T-helper 22 cell (primary cell): Measurements from ENCODE around the gene TUBB4A.
A peak's percentile ranks its signal among the peaks of the same experiment; 100 is the strongest.
"Not testable (repeated sequence)": the region's sequence is repeated elsewhere in the genome, so short reads cannot be mapped to it uniquely, and the experiment has no call there.

Source experiments
- DNase-seq: peaks from one replicate; pipeline ENCODE4 v3.0.0-alpha.2; 2020; ENCODE audit warnings: low read depth

The TUBB4A gene

DNA sequence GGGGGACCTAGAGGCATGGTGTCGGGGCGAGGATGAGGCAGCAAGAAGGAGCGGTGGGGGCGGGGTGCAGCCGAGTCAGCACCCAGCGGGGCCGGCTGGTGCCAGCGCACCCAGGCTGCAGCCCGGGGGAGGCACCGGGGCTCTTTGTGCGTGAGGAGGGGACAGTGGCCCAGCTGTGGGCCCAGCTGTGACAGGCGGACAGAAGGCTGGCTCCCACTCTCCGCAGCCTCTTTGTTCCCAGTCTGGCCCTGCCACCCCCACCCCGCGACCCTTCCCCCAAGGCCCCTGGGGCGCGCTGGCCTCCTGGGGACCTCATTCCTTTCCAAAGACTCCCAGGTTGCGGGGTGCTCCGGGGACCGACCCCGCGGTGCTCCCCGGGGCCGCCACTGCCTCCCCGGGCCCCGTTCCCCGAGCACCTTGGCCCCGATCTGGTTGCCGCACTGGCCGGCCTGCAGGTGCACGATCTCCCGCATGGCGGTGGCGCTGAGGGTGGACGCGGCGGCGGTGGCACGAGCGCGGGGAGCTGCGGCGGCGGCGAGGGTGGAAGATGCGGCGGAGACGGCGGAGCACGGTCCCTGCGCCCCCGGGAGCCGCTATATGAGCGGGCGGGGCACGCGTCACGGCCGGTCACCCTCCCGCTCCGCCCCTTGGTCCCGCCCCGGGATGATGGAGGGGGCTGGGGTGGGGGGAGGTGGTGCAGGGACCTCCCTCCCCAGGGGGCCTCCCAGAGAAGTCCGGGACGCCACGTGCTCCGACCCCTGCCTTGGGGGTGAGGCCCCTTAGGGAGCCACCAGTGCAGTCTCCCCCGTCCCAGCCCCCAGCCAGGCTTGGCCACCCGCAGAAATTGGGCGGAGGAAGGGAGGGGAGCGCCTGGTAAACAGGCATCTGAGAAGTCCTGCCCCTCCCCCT is at the start of gene TUBB4A:
Gene TUBB4A, minus strand, starts transcription at position 570 of the 909 bp plus-strand sequence. Its CDS starts 97 bp downstream, at position 473.
- DNase-seq, result no peak

DNA sequence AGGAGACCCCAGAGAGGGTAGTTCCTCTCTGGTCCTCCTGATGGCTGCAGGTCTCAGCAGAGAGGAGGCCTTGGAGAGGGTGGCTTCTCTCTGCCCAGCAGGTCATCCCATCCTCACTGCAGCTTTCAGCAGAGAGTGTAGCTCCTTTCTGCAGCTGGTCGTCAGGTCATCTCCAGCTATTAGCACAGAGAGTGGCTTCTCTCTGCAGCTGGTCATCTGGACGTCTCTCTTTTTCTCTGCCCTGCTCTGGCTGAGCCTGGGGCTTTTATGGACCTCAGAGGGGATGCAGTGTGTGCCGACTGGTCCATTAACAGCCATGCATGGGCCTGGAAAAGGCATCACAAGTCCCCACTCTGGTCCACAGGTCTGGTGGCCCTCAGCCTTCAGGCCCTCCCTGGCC is 49.0 kb upstream of the TUBB4A start:
- no peak for DNase-seq

DNA sequence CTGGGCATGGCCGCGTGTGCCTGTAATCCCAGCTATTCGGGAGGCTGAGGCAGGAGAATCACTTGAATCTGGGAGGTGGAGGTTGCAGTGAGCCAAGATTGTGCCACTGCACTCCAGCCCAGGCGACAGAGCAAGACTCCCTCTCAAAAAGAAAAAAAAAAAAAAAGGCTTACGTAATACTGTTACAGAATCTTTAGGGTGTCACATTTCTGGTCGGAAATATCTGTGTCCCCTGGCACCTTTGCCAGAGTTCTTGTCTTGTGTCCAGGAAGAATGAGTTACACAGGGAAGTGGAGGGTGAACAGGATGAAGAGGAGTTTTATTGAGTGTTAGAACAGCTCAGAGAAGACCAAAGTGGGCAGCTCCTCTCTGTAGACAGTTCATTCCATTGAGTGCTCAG is 48.6 kb upstream of the TUBB4A start:
- DNase-seq, result not testable (repeated sequence)

DNA sequence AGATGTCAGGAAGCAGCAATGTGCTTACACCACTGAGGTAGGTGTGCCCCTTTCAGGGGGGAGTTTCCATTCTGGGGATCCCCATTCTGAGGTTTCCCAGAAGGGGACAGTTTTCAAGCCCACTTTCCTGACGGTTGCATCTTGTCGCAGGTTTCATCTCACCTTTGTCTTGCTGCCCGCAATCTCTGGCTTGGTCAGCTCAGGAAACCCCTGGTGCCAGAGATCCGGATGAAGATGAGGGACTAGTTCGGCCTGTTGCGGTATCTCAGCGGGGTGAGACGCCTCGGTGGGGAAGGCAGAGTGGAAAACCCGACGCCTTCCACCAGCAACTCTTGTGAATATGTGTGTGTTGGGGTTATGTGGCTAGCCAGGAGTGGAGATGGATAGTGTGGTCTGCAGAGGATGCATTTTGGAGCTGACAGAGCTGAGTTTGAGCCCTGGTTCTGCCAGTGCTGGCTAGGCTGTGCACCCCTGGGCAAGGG is 41.8 kb upstream of the TUBB4A start:
- no peak for DNase-seq

DNA sequence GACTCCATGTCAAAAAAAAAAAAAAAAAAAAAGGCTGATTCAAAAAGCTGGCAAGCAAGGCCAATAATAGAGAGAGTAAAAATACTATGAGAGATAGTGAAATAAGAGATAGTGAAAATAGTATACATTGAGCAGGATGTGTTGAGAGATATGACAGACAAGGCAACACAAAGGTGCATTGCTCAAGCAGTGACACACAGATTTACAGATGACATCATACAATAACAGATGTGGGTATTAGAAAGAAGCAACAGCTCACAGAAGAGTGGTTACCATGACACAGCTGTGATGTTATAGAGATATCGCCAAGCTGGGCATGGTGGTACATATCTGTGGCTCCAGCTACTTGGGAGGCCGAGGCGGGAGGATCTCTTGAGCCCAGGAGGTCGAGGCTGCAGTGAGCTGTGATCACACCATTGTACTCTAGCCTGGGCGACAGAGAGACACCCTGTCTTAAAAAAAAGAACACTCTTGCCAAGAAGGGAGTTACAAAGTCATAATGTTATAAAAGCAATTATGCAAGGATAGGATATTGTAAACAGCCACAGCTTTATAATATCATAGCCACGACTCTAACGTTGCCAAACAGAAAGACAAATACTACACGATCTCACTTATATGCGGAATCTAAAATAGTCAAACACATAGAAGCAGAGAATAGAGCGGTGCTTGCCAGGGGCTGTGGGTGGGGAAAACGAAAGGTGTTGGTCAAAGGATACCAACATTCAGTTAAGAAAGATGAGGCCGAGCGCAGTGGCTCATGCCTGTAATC is 39.0 kb upstream of the TUBB4A start:
- no peak for DNase-seq

DNA sequence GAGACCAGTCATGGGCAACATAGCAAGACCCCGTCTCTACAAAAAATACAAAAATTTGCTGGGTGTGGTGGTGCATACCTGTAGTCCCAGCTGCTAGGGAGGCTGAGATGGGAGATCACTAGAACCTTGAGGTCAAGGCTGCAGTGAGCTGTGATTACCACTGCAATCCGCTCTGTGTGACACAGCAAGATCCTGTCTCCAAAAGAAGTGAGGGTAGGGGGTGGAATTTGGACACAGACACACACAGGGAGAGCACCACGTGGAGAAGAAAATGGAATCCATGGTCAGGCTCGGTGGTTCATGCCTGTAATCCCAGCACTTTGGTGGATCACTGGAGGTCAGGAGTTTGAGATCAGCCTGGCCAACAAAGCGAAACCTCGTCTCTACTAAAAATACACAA is 37.4 kb upstream of the TUBB4A start:
- DNase-seq, result no peak

DNA sequence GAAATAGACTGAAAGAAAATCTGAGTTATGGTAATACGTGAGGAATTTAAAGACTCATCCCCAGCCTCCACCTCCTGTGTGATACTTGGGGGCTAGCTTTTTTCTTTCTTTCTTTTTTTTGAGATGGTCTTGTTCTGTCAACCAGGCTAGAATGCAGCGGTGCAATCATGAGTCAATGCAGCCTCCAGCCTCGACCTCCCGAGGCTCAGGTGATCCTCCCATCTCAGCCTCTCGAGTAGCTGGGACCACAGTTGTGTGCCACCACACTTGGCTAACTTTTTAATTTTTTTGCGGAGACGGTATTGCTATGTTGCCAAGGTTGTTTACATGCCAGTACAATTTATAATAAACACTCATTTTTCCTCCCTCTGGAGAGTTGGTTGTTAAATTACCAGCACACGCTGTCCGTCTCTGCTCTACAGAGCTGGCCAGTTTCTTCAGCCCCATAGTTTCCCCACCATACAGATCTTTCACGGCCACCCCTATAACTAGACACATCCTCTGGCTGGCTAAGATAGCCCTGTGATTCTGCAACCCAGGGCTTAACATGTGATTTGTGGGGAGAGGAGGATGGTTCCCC is 33.5 kb upstream of the TUBB4A start:
- DNase-seq, result no peak

DNA sequence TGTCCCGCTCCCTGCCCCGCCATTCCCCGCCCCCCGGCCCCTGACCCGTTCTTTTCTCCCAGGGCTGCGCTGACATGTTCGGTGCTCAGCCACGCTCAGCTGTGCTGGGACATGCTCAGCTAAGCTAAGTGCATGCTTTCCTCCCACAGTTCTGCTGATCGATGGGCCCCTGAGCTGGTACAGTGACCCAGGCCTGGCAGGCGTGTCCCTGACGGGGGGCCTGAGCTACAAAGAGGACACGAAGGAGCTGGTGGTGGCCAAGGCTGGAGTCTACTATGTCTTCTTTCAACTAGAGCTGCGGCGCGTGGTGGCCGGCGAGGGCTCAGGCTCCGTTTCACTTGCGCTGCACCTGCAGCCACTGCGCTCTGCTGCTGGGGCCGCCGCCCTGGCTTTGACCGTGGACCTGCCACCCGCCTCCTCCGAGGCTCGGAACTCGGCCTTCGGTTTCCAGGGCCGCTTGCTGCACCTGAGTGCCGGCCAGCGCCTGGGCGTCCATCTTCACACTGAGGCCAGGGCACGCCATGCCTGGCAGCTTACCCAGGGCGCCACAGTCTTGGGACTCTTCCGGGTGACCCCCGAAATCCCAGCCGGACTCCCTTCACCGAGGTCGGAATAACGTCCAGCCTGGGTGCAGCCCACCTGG is 32.5 kb upstream of the TUBB4A start:
- DNase-seq, result no peak

DNA sequence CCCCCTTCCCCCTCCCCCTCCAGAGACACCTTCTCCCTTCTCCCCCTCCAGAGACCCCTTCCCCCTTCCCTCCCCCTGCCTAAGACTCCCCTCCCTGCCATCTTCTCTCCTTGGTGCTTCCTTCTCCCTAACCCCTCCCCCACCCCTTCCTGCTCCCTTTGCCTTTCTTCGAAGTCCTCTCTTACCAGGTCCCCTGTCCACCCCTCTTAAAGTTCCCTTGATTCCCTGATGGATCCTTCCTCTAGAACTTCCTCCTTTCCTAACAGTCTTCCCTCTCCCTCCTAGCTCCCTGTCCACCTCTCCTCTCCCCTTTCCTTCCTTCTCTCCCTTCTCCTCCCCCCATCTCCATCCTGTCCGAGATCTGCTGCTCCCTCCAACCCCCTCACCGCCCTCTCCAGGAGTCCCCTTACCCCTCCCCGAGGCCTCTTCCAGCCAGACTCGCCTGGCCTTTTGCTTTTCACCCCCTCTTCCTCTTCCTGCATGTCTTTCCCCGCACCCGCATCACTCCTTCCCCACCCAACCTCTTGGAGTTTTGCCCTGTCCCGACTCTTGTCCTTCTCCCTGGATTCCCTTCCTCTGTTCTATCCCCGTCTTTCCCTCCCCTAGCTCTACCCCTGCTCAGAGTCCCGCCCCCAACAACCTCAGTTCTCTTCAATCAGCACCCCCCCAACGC is 31.8 kb upstream of the TUBB4A start:
- no peak for DNase-seq

DNA sequence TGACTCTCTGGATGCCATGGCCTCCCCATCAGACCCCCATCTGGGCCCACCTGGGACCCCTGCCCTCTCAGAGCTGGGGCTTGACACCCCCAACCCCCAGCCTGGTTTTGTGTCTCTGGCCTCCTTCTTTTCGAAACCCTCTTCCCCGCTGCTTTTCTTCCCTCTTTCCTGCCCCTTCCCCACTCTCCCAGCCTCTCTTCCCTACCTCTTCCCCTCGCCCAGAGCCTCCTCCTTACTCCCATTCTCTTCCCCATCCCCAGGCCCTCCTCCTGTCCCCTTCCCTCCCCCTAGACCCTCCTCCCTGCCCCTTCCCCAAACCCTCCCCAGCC is 30.9 kb upstream of the TUBB4A start:
- DNase-seq, result no peak

DNA sequence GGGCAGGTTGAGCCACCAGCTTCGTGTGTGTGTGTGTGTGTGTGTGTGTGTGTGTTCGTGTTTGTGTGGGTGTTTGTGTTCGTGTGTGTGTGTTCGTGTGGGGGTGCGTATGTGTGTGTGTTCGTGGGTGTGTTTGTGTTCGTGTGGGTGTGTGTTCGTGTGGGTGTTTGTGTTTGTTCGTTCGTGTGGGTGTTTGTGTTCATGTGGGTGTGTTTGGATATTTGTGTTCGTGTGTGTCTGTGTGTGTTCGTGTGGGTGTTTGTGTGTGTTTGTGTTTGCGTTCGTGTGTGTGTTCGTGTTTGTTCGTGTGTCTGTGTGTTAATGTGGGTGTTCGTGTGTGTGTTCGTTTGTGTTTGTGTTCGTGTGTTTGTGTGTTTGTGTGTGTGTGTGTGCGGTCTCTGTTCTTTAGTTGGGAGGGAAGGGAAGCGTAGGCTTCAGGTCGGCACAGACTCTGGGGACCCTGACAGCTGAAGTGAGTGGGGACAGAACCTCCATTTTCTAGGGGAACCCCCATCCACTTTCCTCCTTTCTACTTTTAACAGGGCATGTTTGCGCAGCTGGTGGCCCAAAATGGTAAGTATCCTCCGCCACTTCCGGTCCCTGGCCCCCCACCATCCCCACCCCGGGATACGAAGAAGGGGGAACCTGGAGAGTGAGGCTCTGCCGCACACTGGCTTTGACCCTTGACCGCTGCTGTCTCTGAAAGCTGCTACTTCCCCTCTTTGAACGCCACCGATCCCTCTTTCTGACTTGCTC is 30.3 kb upstream of the TUBB4A start:
- DNase-seq, result no peak

DNA sequence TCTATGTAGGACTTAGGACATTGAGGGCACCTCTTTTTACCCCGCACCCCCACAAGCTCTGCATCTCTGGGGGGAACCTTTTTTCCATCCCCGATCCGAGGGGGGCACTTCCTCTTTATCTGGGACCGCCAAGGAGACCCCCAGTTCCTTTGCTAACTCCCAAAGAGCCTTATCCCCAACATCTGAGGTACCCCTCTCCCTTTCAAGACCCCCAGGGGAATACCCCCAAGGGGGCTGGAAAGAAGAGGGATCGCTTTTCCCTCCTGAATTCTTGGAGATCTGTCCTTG is 29.8 kb upstream of the TUBB4A start:
- DNase-seq, result no peak

DNA sequence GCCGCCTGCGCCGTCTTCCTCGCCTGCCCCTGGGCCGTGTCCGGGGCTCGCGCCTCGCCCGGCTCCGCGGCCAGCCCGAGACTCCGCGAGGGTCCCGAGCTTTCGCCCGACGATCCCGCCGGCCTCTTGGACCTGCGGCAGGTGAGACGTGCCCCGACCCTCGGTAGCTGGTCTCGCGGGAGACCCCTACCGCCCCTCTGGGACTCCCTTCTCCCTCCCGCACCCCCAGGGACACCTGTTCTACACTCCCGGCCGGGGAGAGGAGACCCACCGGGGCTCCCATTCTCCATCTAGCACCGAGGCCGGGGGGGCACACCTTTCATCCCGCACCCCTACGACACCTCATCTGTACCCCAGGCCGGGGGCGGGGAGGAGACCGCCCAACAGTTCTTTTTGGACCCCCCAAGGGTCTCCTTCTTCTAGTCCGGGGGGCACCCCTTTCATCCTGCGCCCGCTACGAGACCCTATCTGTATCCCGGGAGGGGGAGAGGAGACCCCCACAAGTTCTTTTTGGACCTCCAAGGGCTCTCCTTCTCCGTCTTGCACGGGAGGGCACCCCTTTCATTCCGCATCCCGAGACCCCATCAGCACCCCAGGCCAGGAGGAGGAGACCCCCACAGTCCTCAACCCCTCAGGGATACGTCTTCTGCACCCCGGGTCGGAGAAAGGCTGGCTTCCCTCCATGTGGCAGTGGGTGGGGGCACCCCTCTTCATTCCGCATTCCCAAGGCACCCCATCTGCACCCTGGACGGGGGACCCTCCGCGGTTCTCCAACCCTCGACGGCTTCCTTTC is 29.2 kb upstream of the TUBB4A start:
- DNase-seq, result no peak

DNA sequence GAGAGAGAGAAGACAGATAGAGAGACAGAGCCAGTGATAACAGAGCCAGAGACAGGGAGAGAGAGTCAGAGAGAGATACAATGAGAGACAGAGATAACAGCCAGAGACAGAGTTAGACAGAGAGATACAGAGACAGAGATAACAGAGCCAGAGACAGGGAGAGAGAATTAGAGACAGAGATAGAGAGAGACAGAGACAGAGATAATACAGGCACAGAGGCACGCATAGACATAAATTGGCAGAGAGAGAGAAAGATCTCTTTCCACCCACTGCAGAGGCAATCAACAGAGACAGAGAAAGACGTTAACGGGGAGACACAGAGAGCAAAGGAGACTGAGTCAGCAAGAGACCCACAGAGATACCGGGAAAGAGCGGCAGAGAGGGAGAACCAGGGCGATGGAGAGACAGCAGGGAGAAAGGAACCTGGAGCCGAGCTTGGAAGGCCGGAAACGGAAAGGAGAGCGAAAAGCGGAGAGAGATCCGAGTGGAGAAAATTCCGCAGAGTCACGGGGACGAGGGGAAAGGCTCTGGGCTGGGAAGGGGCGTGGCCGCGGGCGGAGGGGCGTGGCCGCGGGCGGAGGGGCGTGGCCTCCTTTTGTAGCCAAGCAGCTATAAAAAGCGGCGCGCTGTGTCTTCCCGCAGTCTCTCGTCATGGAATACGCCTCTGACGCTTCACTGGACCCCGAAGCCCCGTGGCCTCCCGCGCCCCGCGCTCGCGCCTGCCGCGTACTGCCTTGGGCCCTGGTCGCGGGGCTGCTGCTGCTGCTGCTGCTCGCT is 28.5 kb upstream of the TUBB4A start, which contains the start of gene TNFSF9:
Gene TNFSF9, plus strand, starts transcription at position 641 of the 777 bp plus-strand sequence. Its CDS starts 11 bp downstream, at position 652.
- peak; percentile 65 for DNase-seq

DNA sequence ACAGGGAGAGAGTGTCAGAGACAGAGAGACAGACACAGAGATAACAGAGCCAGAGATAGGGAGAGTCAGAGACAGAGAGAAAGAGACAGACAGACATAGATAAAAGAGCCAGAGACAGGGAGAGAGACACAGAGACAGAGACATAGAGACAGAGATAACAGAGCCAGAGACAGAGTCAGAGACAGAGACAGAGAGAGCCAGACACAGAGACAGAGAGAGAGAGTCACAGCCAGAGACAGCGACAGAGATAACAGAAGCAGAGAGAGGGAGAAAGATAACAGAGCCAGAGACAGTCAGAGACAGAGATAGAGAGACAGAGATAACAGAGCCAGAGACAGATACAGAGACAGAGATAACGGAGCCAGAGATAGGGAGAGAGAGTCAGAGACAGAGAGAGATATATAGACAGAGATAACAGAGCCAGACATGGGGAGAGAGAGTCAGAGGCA is 27.9 kb upstream of the TUBB4A start:
- DNase-seq, result no peak

DNA sequence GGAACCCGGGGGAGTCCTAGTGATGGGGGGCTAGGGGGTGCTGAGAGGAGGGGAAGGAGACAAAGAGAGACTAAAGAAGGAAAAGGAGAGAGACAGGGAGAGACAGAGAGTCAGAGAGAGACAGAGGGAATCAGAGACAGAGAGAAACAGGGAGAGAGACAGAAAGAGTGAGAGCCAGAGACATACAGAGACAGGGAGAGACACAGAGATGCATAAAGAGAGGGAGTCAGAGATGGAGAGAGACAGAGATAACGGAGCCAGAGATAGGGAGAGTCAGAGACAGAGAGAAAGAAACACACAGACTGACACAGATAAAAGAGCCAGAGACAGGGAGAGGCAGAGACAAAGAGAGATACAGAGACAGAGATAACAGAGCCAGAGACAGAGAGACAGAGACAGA is 27.2 kb upstream of the TUBB4A start:
- no peak for DNase-seq

DNA sequence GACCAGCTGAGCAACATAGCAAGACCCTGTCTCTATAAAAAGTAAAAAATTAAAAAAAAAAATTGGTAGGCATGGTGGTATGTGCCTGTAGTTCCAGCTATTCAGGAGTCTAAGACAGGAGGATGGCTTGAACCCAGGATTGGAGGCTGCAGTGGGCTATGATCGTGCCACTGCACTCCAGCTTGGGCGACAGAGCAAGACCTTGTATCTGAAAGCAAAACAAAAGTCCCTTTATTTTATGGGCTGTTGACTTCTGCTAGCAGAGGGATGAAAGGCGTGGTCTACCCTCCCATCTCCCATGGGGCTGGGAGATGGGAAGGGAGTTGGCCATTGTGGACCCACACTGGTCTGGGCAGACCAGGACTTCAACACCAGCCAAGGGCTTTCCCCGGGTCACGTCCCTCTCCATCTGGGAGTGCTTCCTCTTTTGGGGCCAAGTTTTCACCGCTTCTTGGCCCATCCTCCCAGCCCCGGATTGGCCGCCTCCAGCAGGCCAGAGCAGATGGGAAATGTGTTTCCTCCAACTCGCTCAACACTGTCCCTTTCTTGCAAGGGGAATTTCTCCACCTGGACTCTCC is 26.5 kb upstream of the TUBB4A start:
- no peak for DNase-seq

DNA sequence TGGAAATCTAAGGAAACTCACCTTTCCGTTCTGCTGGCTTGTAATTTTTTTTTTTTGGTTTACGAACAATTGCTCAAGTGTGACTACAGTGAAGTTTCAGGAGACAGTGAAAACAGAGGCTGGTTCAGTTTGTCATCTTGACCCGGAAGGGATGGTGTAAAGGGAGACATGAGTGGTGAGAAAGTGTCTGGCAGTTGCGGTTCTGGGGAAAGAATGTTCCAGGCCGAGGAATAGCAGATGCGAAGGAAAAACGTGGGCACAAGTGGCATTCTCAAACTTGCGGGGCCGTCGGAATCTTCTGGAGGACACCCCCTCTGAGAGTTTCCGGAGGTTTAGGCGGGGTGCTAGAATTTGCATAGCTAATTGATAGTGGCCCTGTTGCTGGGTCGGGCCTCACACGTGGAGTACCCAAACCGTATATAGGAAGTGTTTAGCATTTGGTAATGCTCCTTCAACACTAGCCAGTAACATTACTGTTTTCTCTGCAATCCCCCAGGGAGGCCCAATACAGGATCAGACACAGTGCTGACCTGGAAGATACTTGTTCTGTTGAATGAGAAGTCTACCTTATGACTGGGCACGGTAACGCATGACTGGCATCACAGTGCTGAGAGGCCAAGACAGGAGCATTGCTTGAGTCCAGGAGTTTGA is 25.9 kb upstream of the TUBB4A start:
- no peak for DNase-seq

DNA sequence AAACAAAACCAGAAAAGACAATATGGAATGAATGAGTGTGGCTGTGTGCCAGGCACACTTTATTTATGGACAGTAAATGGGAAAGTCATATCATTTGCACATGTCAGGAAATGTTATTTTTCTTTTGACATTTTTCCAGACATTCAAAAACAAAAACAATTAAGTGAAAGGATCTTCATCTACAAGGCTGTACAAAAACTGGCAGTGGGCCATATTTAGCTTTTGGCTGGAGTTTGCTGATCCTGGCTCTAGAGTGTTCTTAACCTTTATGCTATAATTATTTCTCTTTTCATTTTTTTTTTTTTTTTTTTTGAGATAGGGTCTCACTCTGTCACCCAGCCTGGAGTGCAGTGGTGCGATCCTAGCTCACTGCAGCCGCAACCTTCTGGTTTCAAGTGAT is 22.2 kb upstream of the TUBB4A start:
- no peak for DNase-seq
